Neural progenitor cell (in vitro differentiated cells): Measurements from ENCODE around the gene SLBP. TPM values are rescaled to one million over a fixed set of nuclear protein-coding genes. Genes with fewer than 3 reads are reported as not detected.

ENCODE experiments used
- DNase-seq: peaks from one replicate; pipeline ENCODE4 v3.0.0-alpha.2; 2016; ENCODE audit warnings: low spot score
- H2AFZ ChIP-seq: fragments of 200-600 bp; sonication (generic); replicated peaks from 2 replicates; pipeline ENCODE4 v1.6.1; 2016; ENCODE audit warnings: antibody characterized with exemption
- H3F3A ChIP-seq: fragments of 200-600 bp; sonication (generic); 2 replicates; pipeline ENCODE4 v1.6.1; 2016; ENCODE audit warnings: antibody characterized with exemption, low read depth
- H3K27ac ChIP-seq: fragments of 200-600 bp; sonication (generic); 2 replicates; pipeline ENCODE4 v1.5.1; 2016; ENCODE audit warnings: mild to moderate bottlenecking
- H3K27me3 ChIP-seq: fragments of 200-600 bp; sonication (generic); 2 replicates; pipeline ENCODE4 v1.6.1; 2016; ENCODE audit warnings: mild to moderate bottlenecking, moderate library complexity
- H3K36me3 ChIP-seq: fragments of 200-600 bp; sonication (generic); 2 replicates; pipeline ENCODE4 v1.5.1; 2016
- H3K4me1 ChIP-seq: fragments of 200-600 bp; sonication (generic); 2 replicates; pipeline ENCODE4 v1.6.1; 2016; ENCODE audit warnings: mixed run types
- H3K4me2 ChIP-seq: fragments of 200-600 bp; sonication (generic); 2 replicates; pipeline ENCODE4 v1.6.1; 2016
- H3K4me3 ChIP-seq: fragments of 200-600 bp; sonication (generic); 2 replicates; pipeline ENCODE4 v1.5.1; 2016
- H3K79me2 ChIP-seq: fragments of 200-600 bp; sonication (generic); 2 replicates; pipeline ENCODE4 v1.6.1; 2016; ENCODE audit warnings: low read depth
- H3K9ac ChIP-seq: fragments of 200-600 bp; sonication (generic); 2 replicates; pipeline ENCODE4 v1.6.1; 2016
- H3K9me3 ChIP-seq: fragments of 200-600 bp; sonication (generic); 2 replicates; pipeline ENCODE4 v1.5.1; 2016; ENCODE audit warnings: low read depth
- H4K20me1 ChIP-seq: fragments of 200-600 bp; sonication (generic); 2 replicates; pipeline ENCODE4 v1.6.1; 2016; ENCODE audit warnings: low read depth
- H3K27ac Mint-ChIP-seq: 3 replicates; pipeline ENCODE4 v1.8.0; 2021; ENCODE audit warnings: mixed read lengths
- H3K27me3 Mint-ChIP-seq: 2 replicates; pipeline ENCODE4 v1.8.0; 2022; ENCODE audit warnings: low read depth, mild to moderate bottlenecking, inconsistent platforms, moderate library complexity, mixed read lengths; ENCODE audit not compliant: insufficient read depth
- H3K36me3 Mint-ChIP-seq: 3 replicates; pipeline ENCODE4 v1.8.0; 2021; ENCODE audit warnings: mixed read lengths
- H3K4me1 Mint-ChIP-seq: 3 replicates; pipeline ENCODE4 v1.8.0; 2021; ENCODE audit warnings: mixed read lengths
- H3K4me3 Mint-ChIP-seq: 3 replicates; pipeline ENCODE4 v1.8.0; 2021; ENCODE audit warnings: mild to moderate bottlenecking, moderate library complexity, mixed read lengths
- H3K9me3 Mint-ChIP-seq: 3 replicates; pipeline ENCODE4 v1.8.0; 2020; ENCODE audit warnings: mixed read lengths
- EZH2 ChIP-seq: fragments of 200-600 bp; sonication (generic); IDR thresholded peaks from 2 replicates; pipeline ENCODE4 v1.6.1; 2017; ENCODE audit warnings: antibody characterized with exemption, mild to moderate bottlenecking, moderate library complexity
- EZH2phosphoT487 ChIP-seq: fragments of 200-600 bp; sonication (generic); IDR thresholded peaks from 2 replicates; pipeline ENCODE4 v1.6.1; 2017; ENCODE audit warnings: antibody characterized with exemption
- total RNA-seq: library from RNA; depleted of rRNA; stranded (reverse); fragments of >200 nt; gene quantifications from 2 replicates; pipeline ENCODE4 v1.2.3, GENCODE V29; 2015; ENCODE audit warnings: low replicate concordance
- TF ChIP-seq, protein P1 (sequence below): fragments of 200-600 bp; sonication (generic); IDR thresholded peaks from 2 replicates; pipeline ENCODE4 v1.5.1; 2017; ENCODE audit warnings: antibody characterized with exemption, mild to moderate bottlenecking

SLBP gene
- total RNA-seq, 1 donor from 2014 or later, result 119 TPM

DNA sequence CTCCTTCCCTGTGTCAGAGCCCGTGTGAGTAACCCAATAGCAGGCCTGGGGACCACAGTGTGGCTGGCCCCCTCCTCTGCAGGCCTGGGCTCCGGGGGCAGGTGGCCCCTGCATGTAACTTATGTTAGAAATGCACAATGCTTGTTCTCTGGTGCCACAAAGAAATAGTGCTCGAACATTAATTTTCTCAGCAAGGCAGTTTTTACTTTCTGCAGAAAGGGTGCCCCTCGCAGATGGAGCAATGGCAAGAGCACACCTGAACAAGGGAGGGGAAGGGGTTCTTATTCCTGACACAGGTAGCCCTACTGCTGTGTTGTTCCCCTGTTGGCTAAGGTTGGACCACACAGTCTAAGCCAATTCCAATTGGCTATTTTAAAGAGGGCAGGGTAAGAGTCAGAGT is 26.3 kb upstream of the SLBP start:
- H3K36me3 ChIP-seq, result no peaks in the 10 kb centered on the region
- Mint-ChIP-seq H3K27me3 (peaks cover 10% of the 10 kb centered on the region), H3K27ac (no peak overlapping the region)

DNA sequence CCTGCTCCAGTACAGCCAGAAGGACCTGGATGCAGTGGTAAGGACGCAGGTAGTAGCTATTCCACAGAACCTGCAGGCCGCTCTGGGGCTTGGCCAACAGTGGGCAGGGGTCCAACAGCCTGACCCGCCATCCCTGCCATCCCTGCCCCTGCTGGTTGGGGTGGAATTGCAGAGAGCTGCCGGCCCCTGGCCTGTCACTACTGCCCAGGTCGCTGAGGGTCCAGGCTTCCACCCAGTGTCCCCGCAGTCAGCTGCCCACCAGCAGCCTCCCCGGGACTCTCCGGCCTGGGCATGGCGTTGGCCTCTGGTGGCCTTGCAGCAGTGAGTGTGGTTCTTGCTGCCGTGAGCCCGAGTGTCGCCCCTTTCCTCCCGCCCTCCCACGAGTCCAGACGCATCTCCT is 25.5 kb upstream of the SLBP start:
- H3K27ac Mint-ChIP-seq, result no peak overlapping the region
- no peaks in the 10 kb centered on the region for H3K4me1 ChIP-seq
- H4K20me1 ChIP-seq, result peaks cover 18% of the 10 kb centered on the region
- H2AFZ ChIP-seq, result no peak overlapping the region
- H3K4me3 ChIP-seq, result no peak overlapping the region
- H3K36me3 ChIP-seq, result no peaks in the 10 kb centered on the region
- no peak overlapping the region for H3K4me3 Mint-ChIP-seq
- TF ChIP-seq EZH2, result no peak
- TF ChIP-seq, protein P1, sequence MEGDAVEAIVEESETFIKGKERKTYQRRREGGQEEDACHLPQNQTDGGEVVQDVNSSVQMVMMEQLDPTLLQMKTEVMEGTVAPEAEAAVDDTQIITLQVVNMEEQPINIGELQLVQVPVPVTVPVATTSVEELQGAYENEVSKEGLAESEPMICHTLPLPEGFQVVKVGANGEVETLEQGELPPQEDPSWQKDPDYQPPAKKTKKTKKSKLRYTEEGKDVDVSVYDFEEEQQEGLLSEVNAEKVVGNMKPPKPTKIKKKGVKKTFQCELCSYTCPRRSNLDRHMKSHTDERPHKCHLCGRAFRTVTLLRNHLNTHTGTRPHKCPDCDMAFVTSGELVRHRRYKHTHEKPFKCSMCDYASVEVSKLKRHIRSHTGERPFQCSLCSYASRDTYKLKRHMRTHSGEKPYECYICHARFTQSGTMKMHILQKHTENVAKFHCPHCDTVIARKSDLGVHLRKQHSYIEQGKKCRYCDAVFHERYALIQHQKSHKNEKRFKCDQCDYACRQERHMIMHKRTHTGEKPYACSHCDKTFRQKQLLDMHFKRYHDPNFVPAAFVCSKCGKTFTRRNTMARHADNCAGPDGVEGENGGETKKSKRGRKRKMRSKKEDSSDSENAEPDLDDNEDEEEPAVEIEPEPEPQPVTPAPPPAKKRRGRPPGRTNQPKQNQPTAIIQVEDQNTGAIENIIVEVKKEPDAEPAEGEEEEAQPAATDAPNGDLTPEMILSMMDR, result no peak
- H3K4me1 Mint-ChIP-seq, result no peaks in the 10 kb centered on the region
- H3K79me2 ChIP-seq, result peaks cover 6% of the 10 kb centered on the region
- H3F3A ChIP-seq, result peaks cover 14% of the 10 kb centered on the region
- no peak overlapping the region for H3K4me2 ChIP-seq
- peaks cover 10% of the 10 kb centered on the region for H3K27me3 Mint-ChIP-seq
- H3K9ac ChIP-seq, result no peak overlapping the region
- no peak overlapping the region for H3K27ac ChIP-seq
- H3K27me3 ChIP-seq, result no peaks in the 10 kb centered on the region
- no peaks in the 10 kb centered on the region for H3K9me3 ChIP-seq
- peaks cover 37% of the 10 kb centered on the region for H3K36me3 Mint-ChIP-seq
- no peaks in the 10 kb centered on the region for H3K9me3 Mint-ChIP-seq
- DNase-seq, result no peak

More for the DNA sequence above, 26.3 kb upstream of the SLBP start:
- H3K9me3 ChIP-seq, result no peaks in the 10 kb centered on the region
- H3K4me1 ChIP-seq, result no peaks in the 10 kb centered on the region
- Mint-ChIP-seq H3K9me3 (no peaks in the 10 kb centered on the region), H3K4me3 (no peak overlapping the region), H3K4me1 (no peaks in the 10 kb centered on the region), H3K36me3 (peaks cover 30% of the 10 kb centered on the region)
- H4K20me1 ChIP-seq, result peaks cover 10% of the 10 kb centered on the region
- no peak overlapping the region for H3K4me2 ChIP-seq
- H3K79me2 ChIP-seq, result peaks cover 3% of the 10 kb centered on the region
- no peak for DNase-seq
- TF ChIP-seq, protein P1, result no peak
- TF ChIP-seq EZH2phosphoT487 (no peak), EZH2 (no peak)
- H2AFZ ChIP-seq, result no peak overlapping the region
- no peak overlapping the region for H3K9ac ChIP-seq
- no peaks in the 10 kb centered on the region for H3K27me3 ChIP-seq
- H3K27ac ChIP-seq, result no peak overlapping the region
- no peak overlapping the region for H3K4me3 ChIP-seq
- H3F3A ChIP-seq, result peaks cover 7% of the 10 kb centered on the region

DNA sequence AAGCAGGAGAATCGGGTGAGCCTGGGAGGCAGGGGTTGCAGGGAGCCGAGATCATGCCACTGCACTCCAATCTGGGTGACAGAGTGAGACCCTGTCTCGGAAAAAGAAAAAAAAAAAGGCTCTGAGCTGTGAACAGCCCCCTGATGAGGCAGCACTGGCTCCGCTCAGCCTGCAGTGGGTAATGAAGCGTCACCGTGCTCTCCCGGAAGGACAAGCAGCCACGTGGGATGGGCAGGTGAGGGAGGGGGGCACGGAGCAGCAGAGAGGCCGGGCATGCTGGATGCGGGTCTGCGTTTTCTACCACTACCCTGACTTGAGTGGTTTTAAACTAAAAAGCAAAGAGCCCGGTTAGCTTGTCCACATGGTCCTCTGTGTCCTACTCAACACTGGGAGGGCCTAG is 24.7 kb upstream of the SLBP start:
- H3K27ac Mint-ChIP-seq, result no peak overlapping the region
- H3K4me3 ChIP-seq, result no peak overlapping the region

More for the DNA sequence above, 24.7 kb upstream of the SLBP start:
- no peak overlapping the region for H2AFZ ChIP-seq
- Mint-ChIP-seq H3K36me3 (peaks cover 37% of the 10 kb centered on the region), H3K27me3 (peaks cover 10% of the 10 kb centered on the region), H3K4me3 (no peak overlapping the region), H3K9me3 (no peaks in the 10 kb centered on the region), H3K4me1 (no peaks in the 10 kb centered on the region)
- no peak overlapping the region for H3K9ac ChIP-seq
- H3K9me3 ChIP-seq, result no peaks in the 10 kb centered on the region
- no peaks in the 10 kb centered on the region for H3K27me3 ChIP-seq
- TF ChIP-seq EZH2 (no peak), EZH2phosphoT487 (no peak)
- TF ChIP-seq, protein P1, result no peak
- H3K4me1 ChIP-seq, result no peaks in the 10 kb centered on the region
- DNase-seq, result no peak
- H3K27ac ChIP-seq, result no peak overlapping the region
- H3K4me2 ChIP-seq, result no peak overlapping the region
- peaks cover 7% of the 10 kb centered on the region for H3K79me2 ChIP-seq
- peaks cover 11% of the 10 kb centered on the region for H3F3A ChIP-seq
- H4K20me1 ChIP-seq, result peaks cover 19% of the 10 kb centered on the region
- no peaks in the 10 kb centered on the region for H3K36me3 ChIP-seq
